GM18511 (cell line): ENCODE data around the gene RASL11A.
"Not testable (repeated sequence)": the region's sequence is repeated elsewhere in the genome, so short reads cannot be mapped to it uniquely, and the experiment has no call there.

ENCODE experiments used
- ATAC-seq: cut with Tn5 transposase; IDR thresholded peaks from one replicate; pipeline ENCODE4 v1.9.1; 2021; ENCODE audit warnings: mild to moderate bottlenecking, moderate library complexity; ENCODE audit not compliant: unreplicated experiment

The RASL11A gene

GRCh38 chr13:27266917-27267316, 3.7 kb upstream of the RASL11A start:
- no peak for ATAC-seq

DNA sequence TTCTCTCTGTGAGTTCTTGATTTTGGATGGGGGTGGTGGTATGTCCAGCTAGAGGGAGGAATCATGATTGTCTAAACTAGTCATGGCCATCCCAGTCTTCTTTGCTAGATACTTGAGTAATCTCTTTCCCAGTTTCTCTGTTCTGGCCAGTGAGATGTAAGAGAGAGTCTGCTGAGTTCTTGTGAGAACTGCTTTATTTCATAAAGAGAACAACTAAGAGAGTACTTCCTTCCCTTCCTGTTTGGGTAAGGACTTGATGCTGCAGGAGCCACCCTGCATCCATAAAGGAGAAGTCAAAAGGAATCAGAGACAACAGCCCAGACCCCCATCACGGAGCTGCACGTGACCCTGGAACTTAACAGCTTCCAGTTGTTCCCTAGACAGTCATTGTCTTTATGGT, 3.0 kb upstream of the RASL11A start:
- no peak for ATAC-seq

DNA sequence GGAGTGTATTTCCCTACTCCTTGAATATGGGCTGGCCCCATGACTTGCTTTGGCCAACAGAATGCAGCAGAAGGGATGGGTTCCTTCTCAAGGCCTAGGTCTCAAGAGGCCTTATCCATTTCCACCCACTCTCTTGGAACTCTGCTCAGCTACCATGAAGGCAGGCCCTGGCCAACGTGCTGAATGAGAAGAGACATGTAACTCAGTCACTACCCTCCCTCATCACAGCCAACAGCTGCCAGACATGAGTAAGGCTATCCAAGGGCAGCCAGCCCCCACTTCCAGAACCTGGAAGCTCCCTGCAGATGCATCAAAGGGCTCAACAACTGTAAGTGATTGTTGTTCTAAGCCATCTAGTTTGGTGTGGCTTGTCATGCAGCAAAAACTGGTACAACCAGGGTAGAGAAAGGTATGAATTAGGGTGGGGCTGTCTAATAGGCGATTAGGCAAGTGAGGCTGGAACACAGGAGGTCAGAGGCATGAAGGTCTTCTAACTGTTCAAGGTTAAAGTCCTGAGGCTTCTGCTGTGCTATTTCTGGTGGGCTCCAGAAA, 1.4 kb upstream of the RASL11A start:
- no peak for ATAC-seq

- no peak for ATAC-seq
Measured at GRCh38 chr13:27271570-27272096, 1.0 kb downstream of the RASL11A start.

- ATAC-seq: no peak
Measured at GRCh38 chr13:27273658-27274425, 3.2 kb downstream of the RASL11A start.

- no peak for ATAC-seq
Measured at GRCh38 chr13:27274631-27275030, 4.0 kb downstream of the RASL11A start.

DNA sequence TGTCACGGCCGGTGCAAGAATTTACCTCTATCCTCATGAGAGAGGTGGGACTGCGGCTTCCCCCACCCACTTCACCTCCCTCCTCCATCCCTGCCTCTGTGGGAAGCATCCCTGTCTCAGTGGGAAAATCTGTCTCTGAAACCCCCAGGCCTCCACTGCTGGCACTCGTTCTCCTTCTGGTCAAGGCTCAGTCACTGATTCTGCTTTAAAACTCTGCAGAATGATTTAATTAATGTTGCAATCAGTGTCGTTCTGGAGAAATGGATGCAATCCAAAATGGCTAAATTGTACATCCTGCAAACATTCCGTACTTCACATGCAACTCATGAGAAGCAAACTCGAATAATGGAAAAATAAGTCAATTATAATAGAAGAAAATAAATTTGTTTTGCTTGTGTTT, 5.6 kb downstream of the RASL11A start:
- no peak for ATAC-seq

- no peak for ATAC-seq
Measured at GRCh38 chr13:27279506-27279905, 8.9 kb downstream of the RASL11A start.

GRCh38 chr13:27280009-27280656, 9.5 kb downstream of the RASL11A start:
- ATAC-seq: no peak

DNA sequence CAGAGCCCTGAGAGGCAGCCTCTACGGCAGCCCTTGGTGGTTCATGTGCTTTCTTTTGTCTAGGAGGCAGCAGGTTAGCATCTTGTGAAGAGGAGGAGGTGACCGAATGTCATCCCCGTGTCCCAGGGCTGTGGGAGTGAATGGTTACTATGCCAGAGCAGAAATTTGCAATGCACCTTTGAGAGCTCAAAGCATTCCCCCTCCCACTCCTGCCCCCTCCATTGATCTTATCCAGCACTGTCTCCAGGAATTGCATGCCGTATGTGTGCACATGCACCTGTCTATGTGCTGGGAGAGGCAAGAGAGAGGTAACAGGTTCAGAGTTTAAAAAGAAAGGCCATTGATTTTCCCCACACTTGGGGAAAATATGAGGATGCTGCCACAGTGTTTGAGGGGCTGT, 10.2 kb downstream of the RASL11A start:
- no peak for ATAC-seq

- no peak for ATAC-seq
Measured at GRCh38 chr13:27281420-27281819, 10.8 kb downstream of the RASL11A start.

DNA sequence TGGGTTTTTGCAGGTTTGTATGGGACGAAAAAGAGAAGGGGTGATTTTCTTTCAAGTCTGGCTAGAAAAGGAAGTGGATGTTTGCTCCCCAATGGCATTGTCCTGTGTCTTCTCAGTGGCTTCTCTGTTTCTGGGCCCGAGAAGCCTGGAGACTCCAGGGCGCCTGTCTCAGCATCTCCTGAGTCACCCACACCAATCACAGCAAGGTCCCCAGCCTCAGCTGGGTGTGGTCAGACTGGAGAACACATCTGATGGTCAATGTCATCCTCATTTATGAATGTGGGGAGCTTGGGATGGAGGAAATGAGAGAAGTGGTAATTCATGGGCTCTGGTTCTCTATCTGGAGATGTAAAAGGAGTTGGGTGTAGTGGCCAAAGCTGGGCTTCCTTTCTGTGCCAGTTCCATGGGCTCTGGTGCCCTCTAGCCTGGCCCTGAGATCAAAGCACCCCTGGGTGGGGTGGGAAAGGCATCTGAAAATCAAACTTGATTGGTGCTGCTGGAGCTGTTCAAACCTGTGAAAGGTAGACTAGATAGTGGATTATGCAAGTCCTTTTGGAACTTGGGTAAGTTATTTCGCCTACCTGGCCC, 13.4 kb downstream of the RASL11A start:
- no peak for ATAC-seq

- no peak for ATAC-seq
Measured at GRCh38 chr13:27288392-27288791, 17.8 kb downstream of the RASL11A start.

DNA sequence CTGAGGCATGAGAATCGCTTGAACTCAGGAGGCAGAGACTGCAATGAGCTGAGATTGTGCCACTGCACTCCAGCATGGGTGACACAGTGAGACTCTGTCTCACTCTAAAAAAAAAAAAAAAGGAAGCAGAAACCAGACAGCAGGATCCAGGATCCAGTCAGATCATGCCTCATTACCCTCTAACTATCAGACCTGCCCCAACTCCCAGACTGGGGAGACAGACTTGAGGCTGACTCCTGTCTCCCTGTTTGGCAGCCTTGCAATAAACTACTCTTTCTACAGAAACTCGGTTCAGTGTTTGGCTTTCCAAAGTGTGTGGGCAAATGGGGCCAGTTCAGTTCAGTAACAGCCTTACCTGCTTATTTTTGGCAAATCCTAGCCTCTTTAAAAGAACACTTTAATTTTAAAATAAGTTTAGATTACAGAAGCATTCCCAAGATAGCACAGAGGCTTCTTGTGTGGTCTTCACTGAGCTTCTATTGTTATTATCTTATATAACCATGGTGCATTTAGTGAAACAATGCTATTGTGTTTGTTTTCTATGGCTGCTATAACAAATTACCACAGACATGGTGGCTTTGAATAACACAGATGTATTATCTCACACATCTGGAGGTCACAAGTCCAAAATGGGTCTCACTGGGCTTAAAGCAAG, 18.5 kb downstream of the RASL11A start:
- no peak for ATAC-seq

GRCh38 chr13:27290715-27291114, 20.1 kb downstream of the RASL11A start:
- ATAC-seq: no peak

DNA sequence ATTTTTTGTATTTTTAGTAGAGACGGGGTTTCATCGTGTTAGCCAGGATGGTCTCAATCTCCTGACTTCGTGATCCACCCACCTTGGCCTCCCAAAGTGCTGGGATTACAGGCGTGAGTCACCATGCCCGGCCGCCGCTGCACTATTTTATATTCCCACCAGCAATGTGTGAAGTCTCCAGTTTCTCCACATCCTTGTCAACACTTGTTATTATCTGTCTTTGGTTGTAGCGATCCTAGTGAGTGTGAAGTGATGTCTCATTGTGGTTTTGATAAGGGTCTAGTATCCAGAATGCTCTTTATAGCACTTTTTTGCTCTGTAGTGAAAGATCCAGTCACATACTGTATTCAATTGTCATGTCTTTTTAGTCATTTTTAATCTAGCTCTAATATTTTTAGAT, 21.3 kb downstream of the RASL11A start:
- ATAC-seq: not testable (repeated sequence)

DNA sequence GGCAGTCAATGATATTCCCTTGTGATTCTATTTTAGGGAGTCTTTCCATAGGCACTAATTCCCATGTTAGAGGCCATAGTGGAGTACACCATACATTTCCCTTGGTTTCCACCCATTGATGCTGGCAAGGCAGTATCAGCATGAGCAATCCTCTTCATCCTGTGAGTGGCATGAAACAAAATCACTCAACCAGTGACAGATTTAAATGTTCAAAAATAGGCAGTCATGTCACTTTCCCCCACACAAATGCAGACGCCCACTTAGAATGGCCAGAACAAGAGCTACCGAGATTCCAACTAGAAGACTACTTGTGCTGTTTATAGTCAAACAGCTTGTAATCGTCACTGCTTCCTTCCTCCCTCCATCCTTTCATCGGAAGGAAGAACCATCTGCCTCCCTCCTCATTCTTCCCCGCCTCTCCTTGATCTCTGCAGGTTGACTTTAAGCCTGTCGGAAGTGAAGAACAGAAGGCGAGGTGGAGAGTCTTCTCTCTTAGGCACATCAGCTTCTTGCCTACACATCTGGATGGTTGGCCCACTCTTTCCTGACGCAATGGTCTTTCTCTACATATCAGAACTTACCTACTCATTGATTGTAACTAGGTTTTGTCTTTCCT, 22.6 kb downstream of the RASL11A start:
- no peak for ATAC-seq

- ATAC-seq: no peak
Measured at GRCh38 chr13:27293873-27294515, 23.4 kb downstream of the RASL11A start.

DNA sequence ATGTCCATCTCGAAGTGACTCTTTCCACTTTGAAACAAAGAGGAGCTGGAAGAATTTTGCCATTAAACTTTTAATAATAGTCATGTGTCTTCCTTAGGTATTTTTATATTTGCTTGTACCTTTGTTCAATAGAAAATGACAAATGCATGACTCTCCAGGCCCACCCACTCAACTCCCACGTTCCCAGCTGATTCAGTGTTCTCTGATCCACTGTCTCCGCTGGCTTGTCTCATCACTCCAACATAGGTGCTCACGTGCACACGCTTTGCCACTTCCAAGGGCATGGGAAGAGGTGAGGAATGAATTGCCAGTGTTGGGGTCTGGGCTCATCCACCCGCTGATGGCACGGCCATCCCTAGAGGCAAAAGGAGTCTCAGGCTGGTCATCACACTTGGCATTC, 24.5 kb downstream of the RASL11A start:
- no peak for ATAC-seq

- ATAC-seq: no peak
Measured at GRCh38 chr13:27295660-27296059, 25.0 kb downstream of the RASL11A start.
